ENCODE measurements around the gene PARG. TPM values are rescaled to one million over a fixed set of nuclear protein-coding genes. Genes with fewer than 3 reads are reported as not detected.

PARG gene
- 31.0 and 32.9 TPM in 2 replicates for total RNA-seq

GRCh38 chr10:49941447-49942338, at the start of gene PARG, which contains the start of gene TIMM23B:
Gene PARG (minus strand): TSS chr10:49942027. CDS start chr10:49941725, 302 bp downstream.
Gene TIMM23B (plus strand): TSS chr10:49942053. CDS start chr10:49942195, 142 bp downstream.

GRCh38 chr10:49988376-49988775, 46.5 kb upstream of the PARG start, which contains the start of gene AGAP6:
Gene AGAP6 (plus strand): TSS chr10:49988406. CDS start chr10:49988716, 310 bp downstream.

Other genes starting within 250 kb of the PARG start
- gene OGDHL, start 179.7 kb downstream of the PARG start, total RNA-seq: 0.26 and 1.7 TPM in 2 replicates
- gene TIMM23B, start within 50 bp of the PARG start, total RNA-seq: 14.8 and 17.3 TPM in 2 replicates
- gene AGAP6, start 46.4 kb upstream of the PARG start, total RNA-seq: 2.9 and 4.0 TPM in 2 replicates
- 44.1 and 46.2 TPM in 2 replicates for gene WASHC2A, start 125.9 kb upstream of the PARG start, total RNA-seq